Epithelial cell of esophagus (primary cell): ENCODE data around the gene BATF.

ENCODE experiments used
- DNase-seq: peaks from one replicate; pipeline ENCODE4 v3.0.0; 2010; ENCODE audit warnings: low read depth
- H3K4me3 ChIP-seq: 2 replicates; pipeline ENCODE4 v1.5.1; 2011; ENCODE audit warnings: mild to moderate bottlenecking, low read length, control low read depth
- TF ChIP-seq, protein P1 (sequence below): IDR thresholded peaks from 2 replicates; pipeline ENCODE4 v1.5.1; 2011; ENCODE audit warnings: low read depth, mild to moderate bottlenecking, low read length, control low read depth, inconsistent platforms; ENCODE audit not compliant: insufficient read depth; ENCODE audit errors: missing control alignments

The BATF gene

DNA sequence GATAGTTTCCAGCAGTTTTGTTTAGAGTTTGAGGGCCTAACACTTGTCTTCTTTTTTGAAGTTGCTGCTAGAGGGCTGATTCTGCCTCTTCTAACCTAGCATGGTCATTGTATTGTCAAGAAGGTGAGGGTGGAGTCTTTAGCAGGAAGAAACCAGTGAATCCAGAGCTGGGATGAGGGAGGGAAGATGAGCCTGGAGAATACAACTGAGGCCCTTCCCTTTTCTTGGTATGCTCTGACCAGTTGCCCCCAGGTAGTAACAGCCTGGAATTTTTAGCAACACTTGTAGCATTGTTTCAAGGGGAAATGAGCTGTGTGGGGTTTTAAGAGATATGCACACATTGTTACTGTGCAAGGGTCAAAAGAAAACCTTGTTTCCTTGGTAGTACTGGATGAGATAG lies 65.1 kb downstream of the BATF start:
- TF ChIP-seq, protein P1, sequence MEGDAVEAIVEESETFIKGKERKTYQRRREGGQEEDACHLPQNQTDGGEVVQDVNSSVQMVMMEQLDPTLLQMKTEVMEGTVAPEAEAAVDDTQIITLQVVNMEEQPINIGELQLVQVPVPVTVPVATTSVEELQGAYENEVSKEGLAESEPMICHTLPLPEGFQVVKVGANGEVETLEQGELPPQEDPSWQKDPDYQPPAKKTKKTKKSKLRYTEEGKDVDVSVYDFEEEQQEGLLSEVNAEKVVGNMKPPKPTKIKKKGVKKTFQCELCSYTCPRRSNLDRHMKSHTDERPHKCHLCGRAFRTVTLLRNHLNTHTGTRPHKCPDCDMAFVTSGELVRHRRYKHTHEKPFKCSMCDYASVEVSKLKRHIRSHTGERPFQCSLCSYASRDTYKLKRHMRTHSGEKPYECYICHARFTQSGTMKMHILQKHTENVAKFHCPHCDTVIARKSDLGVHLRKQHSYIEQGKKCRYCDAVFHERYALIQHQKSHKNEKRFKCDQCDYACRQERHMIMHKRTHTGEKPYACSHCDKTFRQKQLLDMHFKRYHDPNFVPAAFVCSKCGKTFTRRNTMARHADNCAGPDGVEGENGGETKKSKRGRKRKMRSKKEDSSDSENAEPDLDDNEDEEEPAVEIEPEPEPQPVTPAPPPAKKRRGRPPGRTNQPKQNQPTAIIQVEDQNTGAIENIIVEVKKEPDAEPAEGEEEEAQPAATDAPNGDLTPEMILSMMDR = no peak
- DNase-seq = no peak
- no peak overlapping the region for H3K4me3 ChIP-seq

DNA sequence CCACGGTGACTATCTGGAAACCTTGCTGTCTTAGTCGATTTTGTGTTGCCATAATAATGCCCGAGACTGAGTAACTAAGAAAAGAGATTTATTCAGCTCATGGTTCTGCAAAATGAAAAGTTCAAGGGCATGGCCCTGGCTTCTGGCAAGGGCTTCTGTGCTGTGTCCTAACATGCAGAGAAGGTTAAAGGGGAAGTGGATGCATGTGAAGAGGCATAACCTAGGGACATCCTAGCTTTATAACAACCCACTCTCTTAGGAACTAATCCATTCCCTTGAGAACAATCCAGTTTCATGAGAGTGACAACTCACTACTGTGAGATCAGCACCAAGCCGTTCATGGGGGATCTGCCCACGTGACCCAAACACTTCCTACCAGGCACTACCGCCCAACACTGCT lies 67.7 kb downstream of the BATF start:
- DNase-seq = no peak
- no peak overlapping the region for H3K4me3 ChIP-seq
- TF ChIP-seq, protein P1 = no peak

DNA sequence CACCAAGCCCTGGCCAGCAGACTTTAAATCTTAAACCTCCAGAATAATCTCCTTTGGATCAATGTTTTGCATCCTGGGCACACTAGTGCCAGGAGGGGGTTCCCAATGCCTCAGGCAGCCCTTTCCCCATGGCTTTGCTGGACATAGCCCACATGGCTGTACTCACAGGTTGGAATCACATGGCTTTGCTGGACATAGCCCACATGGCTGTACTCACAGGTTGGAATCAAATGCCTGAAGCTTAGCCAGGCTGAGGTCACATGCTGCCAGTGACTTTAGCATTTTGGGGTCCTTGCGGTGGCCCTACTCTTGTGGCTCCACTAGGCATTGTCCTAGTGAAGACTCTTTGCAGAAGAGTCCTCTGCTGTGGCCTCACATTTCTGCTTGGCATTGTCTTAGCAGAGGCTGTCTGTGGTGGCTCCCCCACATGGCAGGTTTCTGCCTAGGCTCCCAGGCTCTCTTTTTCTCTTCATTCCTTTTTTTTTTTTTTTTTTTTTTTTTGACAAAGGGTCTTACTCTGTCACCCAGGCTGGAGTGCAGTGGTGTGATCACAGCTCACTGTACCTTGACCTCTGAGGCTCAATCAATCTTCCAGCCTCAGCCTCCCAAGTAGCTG lies 69.2 kb downstream of the BATF start:
- H3K4me3 ChIP-seq = no peak overlapping the region
- TF ChIP-seq, protein P1 = no peak
- DNase-seq = no peak

DNA sequence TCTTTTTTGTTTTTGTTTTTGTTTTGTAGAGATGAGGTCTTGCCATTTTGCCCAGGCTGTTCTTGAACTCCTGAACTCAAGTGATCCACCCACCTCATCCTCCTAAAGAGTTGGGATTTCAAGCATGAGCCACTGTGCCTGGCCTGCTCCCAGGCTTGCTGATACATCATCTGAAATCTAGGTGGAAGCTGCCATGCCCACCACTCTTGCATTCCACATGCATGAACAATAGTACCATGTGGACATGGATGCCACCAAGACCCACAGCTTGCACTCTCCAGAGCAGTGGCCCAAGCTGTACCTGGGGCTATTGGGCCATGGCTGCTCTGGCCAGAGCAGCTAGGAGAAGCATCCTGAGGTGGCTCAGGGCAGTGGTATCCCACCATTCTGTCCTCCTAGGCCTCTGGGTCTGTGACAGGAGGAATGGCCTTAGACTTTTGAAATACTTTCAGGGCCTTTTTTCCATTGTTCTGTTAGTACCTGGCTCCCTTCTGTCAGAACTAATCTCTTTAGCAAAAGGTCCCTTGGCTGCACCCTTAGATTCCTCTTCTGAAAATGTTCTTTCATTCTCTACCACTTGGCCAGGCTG lies 69.8 kb downstream of the BATF start:
- DNase-seq = no peak
- TF ChIP-seq, protein P1 = no peak
- no peak overlapping the region for H3K4me3 ChIP-seq

DNA sequence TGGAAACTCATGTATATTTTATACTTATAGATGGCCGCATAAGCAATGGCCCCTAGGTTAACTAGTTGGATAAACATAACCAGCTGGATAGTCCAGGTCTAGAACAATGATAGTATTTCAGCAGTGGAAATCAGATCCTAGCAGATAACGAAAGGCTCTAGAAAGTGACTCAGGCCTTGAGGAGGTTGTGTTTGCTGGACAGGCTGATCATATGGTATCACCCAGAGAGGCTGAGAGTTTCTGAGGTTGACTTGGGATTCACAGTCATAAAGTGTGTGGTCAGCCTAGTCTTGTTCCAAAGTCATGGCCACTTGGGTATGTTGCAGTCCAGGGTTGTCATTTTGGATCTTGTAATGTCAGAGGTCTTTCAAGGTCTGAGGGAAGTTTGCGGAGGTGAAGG lies 73.0 kb downstream of the BATF start:
- no peak for DNase-seq
- TF ChIP-seq, protein P1 = no peak
- no peak overlapping the region for H3K4me3 ChIP-seq
